ENCODE results near the gene GRAMD1B. TPM values are rescaled to one million over a fixed set of nuclear protein-coding genes. Genes with fewer than 3 reads are reported as not detected.

The GRAMD1B gene
- polyA plus RNA-seq, 10 donors = 3.9 to 9.8 (median 8.4) TPM

GRCh38 chr11:123527947-123528346 lies 97.9 kb downstream of the GRAMD1B start:
- no peak for DNase-seq

- DNase-seq = no peak
Measured at GRCh38 chr11:123531325-123531724, 101.3 kb downstream of the GRAMD1B start.

- no peak for DNase-seq
Measured at GRCh38 chr11:123532131-123532530, 102.1 kb downstream of the GRAMD1B start.

- DNase-seq = no peak
Measured at GRCh38 chr11:123535401-123535800, 105.3 kb downstream of the GRAMD1B start.

GRCh38 chr11:123536690-123537437 lies 106.8 kb downstream of the GRAMD1B start:
- no peak for DNase-seq

GRCh38 chr11:123537726-123538125 lies 107.7 kb downstream of the GRAMD1B start:
- DNase-seq = no peak

- DNase-seq = no peak
Measured at GRCh38 chr11:123543797-123544196, 113.7 kb downstream of the GRAMD1B start.

- DNase-seq = no peak
Measured at GRCh38 chr11:123544631-123545375, 114.7 kb downstream of the GRAMD1B start.

GRCh38 chr11:123545726-123546270 lies 115.7 kb downstream of the GRAMD1B start:
- no peak for DNase-seq

- DNase-seq = no peak
Measured at GRCh38 chr11:123546515-123546914, 116.4 kb downstream of the GRAMD1B start.

GRCh38 chr11:123547180-123547579 lies 117.1 kb downstream of the GRAMD1B start:
- no peak for DNase-seq

GRCh38 chr11:123548774-123549173 lies 118.7 kb downstream of the GRAMD1B start:
- no peak for DNase-seq

- DNase-seq = no peak
Measured at GRCh38 chr11:123549926-123550917, 120.2 kb downstream of the GRAMD1B start.

GRCh38 chr11:123551079-123551478 lies 121.0 kb downstream of the GRAMD1B start:
- no peak for DNase-seq

- DNase-seq = no peak
Measured at GRCh38 chr11:123556633-123557032, 126.6 kb downstream of the GRAMD1B start.

- no peak for DNase-seq
Measured at GRCh38 chr11:123558536-123559315, 128.7 kb downstream of the GRAMD1B start.

- peak in 2 of 3 donors; percentile 17 to 56 for DNase-seq
Measured at GRCh38 chr11:123559523-123559955, 129.5 kb downstream of the GRAMD1B start.

- peak; percentile 57 to 85 (median 64) for DNase-seq
Measured at GRCh38 chr11:123560006-123560405, 129.9 kb downstream of the GRAMD1B start.

- no peak for DNase-seq
Measured at GRCh38 chr11:123561431-123561800, 131.3 kb downstream of the GRAMD1B start.

GRCh38 chr11:123562158-123562557 lies 132.1 kb downstream of the GRAMD1B start:
- no peak for DNase-seq

GRCh38 chr11:123562829-123563228 lies 132.8 kb downstream of the GRAMD1B start:
- no peak for DNase-seq
